Measurements from ENCODE around the gene TMEM125.

- TF ChIP-seq, protein P1, sequence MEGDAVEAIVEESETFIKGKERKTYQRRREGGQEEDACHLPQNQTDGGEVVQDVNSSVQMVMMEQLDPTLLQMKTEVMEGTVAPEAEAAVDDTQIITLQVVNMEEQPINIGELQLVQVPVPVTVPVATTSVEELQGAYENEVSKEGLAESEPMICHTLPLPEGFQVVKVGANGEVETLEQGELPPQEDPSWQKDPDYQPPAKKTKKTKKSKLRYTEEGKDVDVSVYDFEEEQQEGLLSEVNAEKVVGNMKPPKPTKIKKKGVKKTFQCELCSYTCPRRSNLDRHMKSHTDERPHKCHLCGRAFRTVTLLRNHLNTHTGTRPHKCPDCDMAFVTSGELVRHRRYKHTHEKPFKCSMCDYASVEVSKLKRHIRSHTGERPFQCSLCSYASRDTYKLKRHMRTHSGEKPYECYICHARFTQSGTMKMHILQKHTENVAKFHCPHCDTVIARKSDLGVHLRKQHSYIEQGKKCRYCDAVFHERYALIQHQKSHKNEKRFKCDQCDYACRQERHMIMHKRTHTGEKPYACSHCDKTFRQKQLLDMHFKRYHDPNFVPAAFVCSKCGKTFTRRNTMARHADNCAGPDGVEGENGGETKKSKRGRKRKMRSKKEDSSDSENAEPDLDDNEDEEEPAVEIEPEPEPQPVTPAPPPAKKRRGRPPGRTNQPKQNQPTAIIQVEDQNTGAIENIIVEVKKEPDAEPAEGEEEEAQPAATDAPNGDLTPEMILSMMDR (IDR thresholded peaks at IDR 0.05; ENCODE audit: insufficient read depth, low read length), result no peak
- TF ChIP-seq, protein P2, sequence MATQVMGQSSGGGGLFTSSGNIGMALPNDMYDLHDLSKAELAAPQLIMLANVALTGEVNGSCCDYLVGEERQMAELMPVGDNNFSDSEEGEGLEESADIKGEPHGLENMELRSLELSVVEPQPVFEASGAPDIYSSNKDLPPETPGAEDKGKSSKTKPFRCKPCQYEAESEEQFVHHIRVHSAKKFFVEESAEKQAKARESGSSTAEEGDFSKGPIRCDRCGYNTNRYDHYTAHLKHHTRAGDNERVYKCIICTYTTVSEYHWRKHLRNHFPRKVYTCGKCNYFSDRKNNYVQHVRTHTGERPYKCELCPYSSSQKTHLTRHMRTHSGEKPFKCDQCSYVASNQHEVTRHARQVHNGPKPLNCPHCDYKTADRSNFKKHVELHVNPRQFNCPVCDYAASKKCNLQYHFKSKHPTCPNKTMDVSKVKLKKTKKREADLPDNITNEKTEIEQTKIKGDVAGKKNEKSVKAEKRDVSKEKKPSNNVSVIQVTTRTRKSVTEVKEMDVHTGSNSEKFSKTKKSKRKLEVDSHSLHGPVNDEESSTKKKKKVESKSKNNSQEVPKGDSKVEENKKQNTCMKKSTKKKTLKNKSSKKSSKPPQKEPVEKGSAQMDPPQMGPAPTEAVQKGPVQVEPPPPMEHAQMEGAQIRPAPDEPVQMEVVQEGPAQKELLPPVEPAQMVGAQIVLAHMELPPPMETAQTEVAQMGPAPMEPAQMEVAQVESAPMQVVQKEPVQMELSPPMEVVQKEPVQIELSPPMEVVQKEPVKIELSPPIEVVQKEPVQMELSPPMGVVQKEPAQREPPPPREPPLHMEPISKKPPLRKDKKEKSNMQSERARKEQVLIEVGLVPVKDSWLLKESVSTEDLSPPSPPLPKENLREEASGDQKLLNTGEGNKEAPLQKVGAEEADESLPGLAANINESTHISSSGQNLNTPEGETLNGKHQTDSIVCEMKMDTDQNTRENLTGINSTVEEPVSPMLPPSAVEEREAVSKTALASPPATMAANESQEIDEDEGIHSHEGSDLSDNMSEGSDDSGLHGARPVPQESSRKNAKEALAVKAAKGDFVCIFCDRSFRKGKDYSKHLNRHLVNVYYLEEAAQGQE (IDR thresholded peaks at IDR 0.05; ENCODE audit: insufficient replicate concordance, low read depth), result no peak
Observed at GRCh38 chr1:43258370-43258769, 11.4 kb upstream of the TMEM125 start.
